DMS53 treated with DMSO at 0.1 percent for 48 hours (cell line): ENCODE data around the gene BCAS3.

Experiments
- DNase-seq: peaks from one replicate; lab custom pipeline; 2025; ENCODE audit not compliant: unreplicated experiment; lab: John Stamatoyannopoulos, UW

BCAS3 gene

DNA sequence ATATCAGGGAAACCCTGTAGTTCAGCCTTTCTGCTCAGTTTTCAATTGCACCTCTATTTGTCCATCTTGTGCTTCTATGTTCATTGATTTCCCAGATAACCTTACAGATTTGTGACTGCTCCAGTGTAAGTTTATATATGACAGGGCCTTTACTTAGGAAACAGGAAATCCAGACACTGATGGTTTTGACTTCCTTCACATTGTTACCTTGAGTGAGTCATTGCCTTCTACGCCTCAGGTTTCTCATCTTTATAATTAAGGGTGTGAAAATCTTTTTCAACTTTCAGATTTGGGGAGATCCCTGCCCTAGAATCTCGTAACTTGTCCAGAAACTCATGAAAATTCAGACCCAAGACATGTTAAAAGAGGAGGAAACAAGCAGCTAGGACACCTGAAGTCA is 379.6 kb downstream of the BCAS3 start:
- DNase-seq: no peak

DNA sequence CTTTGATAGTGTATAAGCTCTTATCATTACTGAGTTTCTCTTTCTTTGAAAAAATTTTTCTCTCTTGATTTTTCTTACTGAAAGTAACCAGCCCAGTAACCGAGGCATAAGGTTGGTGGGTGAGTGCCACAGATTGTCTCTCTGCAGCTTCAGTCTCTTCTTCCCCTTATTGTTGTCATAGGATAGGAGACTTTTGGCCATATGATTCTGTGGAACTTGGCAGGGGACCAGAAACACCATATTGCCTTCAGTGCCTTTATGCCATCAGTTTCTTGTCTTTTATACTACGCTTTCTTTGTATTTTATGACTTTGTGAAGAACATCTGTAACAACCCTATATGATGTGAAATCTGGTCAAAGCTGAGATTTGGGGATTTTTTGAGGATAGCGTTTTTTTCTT is 380.4 kb downstream of the BCAS3 start:
- no peak for DNase-seq

GRCh38 chr17:61063528-61063927 is 385.9 kb downstream of the BCAS3 start:
- DNase-seq: no peak

DNA sequence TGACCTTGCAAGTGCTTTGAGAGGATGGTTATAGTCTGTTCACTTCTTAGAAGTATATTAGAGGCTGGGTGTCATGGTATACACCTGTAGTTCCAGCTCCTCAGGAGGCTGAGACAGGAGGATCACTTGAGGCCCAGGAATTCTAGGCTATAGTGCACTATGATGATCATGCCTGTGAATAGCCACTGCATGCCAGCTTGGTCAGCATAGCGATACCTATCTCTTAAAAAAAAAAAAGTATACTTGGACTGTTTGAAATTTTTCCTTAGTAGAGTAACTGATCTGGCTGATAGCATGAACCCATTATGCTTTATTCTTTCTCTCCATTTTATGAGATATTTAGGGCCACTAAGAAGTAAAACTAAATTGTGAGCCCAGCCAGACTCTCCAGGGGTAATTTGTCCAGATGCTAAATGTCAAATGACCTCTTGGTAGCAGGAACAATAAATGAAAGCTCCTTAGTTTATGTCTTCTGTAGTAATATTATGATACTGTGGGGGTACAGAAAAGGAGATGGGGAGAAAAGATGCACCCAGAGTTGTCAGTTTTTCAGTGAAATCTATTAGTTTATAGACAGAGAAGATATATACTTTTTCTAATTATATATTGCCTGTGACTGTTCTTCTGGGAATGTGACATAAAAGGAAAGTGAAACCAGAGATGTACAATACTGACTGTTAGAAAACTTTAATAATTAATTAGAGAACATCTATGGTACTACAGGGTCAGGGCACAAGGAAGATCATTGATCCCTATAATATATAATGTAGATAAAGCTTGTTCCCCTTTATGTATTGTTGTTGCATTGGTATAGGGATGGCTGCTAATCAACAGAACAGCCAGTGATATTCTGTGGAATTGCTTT is 386.7 kb downstream of the BCAS3 start:
- DNase-seq: no peak

DNA sequence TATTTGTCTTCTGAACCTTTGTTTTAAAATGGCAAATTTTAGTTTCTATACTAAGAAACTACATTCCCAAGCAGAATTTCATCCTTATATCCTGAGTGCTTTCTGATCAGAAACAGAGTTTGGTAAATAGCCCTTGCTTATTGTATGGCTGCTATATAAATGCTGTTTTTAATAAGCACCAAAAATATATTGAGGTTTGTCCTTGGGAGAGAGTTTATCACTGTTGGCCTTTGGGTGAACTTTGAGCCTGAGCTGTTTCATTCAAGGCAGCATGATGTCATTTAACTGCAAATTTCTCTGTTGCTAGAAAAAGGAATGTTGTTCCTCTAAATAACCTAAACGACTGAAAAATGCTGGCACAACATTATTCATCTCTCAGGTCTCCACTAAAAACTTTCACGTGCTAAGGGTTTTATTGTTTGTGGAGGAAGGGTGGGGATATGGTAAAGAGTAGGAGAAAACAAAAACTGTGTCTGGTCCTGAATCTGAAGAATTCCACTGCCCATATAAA is 387.7 kb downstream of the BCAS3 start:
- no peak for DNase-seq

- no peak for DNase-seq
Measured at GRCh38 chr17:61066062-61066461, 388.4 kb downstream of the BCAS3 start.

DNA sequence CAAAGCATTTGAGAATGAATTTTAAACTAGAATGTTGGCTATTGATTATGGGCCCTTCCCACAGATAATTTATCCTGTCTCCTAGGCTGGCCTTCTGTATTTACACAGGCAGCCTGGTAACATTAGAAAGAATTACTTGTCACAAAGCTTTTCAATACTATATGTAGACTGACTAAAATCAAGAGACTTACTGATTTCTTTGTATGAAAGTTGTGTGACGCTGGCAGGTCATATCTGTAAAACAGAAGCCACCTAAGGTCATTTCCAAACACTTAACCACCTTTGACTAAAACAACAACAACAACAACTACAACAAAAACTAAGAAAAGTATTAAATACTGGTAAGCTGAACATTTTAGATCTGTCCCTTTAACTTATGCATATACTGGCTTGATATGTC is 393.0 kb downstream of the BCAS3 start:
- no peak for DNase-seq

DNA sequence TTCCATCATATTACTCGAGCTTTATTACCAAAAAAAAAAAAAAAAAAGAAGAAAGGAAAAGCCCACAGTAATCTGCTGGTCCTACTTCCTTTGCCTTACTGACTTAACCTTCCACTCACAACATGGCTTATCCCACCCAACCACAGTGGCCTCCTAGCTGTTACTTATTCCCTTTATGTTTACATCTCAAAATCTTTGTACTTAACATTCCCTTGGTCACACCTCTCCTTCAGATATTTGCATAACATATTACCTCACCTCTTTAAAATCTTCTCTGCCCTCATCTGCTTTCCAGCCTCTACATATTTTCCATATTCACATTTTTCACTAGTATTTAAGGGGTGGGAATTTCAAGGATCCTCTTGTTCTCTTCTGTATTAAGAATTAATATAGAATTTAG is 395.0 kb downstream of the BCAS3 start:
- DNase-seq: no peak

DNA sequence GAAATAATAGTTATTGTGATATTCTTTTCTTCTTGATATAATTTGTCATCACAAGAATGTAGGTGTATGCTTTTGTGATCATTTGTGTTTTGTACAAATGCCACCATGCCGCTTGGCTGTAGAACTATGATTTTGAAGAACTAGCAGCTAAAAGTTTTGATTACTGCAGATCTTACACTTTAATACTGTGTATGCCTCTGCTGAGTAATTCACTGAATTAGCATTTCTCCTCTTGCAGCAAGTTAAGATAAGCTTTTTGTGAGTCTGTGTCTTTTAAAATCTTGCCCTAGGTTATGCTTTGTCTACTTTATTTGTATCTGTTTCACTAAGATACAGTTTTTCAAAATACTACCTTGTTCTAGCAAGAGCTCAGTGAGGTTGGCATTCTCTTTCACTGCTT is 395.5 kb downstream of the BCAS3 start:
- DNase-seq: no peak

DNA sequence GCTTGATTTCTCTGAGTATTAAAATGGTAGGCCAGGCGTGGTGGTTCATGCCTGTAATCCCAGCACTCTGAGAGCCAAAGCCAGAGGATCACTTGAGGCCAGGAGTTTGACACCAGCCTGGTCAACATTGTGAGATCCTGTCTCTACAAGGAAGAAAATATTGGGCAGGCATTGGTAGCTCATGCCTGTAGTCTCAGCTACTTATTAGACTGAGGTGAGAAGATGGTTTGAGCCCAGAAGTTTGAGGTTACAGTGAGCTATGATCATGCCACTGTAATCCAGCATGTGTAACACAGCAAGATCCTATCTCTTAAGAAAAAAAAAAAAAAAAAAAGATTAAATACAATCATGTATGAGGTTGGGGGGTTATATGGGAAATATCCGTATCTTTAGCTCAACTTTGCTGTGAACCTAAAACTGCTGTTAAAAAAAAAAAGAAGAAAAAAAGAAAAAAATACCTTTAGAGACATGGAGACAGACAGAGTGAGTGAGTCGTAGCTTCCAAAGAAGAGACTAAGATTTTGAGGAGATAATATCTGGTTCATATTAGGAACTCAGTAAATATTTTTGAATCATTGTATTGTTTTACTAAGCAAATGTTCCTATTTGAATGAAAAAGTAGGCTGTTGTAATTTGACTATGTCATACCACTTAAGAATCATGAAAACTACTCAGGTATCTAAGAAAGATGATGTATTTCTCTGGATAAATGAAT is 396.3 kb downstream of the BCAS3 start:
- no peak for DNase-seq

GRCh38 chr17:61075988-61076387 is 398.3 kb downstream of the BCAS3 start:
- no peak for DNase-seq

- no peak for DNase-seq
Measured at GRCh38 chr17:61076621-61077031, 399.0 kb downstream of the BCAS3 start.

GRCh38 chr17:61081959-61082358 is 404.3 kb downstream of the BCAS3 start:
- no peak for DNase-seq

DNA sequence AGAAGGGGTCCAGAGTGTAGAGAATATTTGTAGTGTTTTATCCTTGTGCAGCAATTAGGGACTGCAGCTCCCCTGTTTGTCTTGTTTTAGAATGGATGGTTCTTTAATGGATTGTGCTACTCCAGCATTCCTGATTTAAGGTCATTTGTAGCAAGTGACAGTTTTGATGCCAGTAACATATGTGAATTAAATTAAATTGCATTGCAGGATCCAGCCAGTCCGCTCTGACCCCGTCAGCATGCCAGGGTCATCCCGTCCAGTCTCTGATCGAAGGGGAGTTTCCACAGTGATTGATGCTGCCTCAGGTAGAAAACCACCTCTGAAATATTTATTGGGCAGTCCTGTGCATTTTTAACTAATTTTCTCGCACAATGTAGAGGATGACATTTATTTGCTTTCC is 406.6 kb downstream of the BCAS3 start:
- DNase-seq: no peak

- DNase-seq: no peak
Measured at GRCh38 chr17:61087024-61087423, 409.4 kb downstream of the BCAS3 start.

GRCh38 chr17:61088556-61088955 is 410.9 kb downstream of the BCAS3 start:
- no peak for DNase-seq

DNA sequence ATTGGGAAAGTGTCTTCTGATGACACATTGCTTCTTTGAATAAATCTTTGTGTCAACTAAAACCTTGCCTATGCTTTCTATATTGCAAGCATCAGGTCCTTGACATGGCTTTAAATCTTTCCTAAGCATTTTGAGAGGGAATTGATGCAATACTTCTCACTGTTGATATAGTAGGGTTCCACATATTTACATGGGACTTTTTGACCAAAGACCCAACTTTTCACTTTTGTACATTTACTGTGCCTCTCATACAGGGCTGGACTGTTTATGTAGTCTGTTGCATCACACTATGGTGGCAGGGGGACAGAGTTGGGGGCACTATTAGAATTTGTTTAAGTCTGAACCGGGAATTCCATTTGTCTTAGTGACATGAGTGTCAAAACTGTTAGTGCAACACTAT is 413.4 kb downstream of the BCAS3 start:
- DNase-seq: no peak

- DNase-seq: no peak
Measured at GRCh38 chr17:61097781-61098180, 420.1 kb downstream of the BCAS3 start.

GRCh38 chr17:61106354-61106753 is 428.7 kb downstream of the BCAS3 start:
- DNase-seq: no peak

DNA sequence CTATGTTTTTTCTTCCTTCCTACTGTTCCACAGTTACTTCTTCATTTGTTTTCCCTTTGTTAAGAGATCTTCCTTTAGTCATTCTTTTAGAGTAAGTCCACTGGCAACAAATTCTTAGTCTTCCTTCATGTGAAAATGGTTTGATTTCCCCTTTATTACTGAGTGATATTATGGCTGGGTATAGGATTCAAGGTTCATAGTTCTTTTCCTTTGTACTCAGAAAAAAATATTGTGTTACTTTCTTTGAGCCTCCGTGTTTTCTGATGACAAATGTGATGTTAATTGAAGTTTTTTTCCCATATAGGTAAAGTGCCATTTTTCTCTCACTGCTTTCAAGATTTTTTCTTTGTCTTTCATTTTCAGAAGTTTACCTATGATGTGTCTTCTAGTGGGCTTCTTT is 438.9 kb downstream of the BCAS3 start:
- DNase-seq: no peak

DNA sequence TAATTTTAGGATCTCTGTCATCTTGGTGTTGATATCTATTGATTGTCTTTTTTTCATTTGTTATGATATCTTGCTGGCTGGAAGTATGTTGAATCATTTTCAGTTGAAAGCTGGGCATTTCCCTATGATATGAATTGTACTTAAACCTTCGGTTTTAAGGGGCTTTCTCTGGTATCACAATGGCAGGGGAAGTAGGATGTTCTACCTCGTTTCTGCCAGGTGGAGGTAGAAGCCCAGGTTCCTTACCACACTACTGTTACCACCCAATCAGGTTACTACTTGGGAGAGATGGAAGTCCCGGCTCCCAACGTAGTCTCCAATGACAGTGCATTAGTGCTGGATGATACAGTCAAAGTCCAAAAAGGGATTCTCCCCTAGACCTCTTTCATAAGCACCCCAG is 440.3 kb downstream of the BCAS3 start:
- DNase-seq: no peak

- no peak for DNase-seq
Measured at GRCh38 chr17:61118871-61119270, 441.2 kb downstream of the BCAS3 start.
